ENCODE results near the gene LSAMP.

DNA sequence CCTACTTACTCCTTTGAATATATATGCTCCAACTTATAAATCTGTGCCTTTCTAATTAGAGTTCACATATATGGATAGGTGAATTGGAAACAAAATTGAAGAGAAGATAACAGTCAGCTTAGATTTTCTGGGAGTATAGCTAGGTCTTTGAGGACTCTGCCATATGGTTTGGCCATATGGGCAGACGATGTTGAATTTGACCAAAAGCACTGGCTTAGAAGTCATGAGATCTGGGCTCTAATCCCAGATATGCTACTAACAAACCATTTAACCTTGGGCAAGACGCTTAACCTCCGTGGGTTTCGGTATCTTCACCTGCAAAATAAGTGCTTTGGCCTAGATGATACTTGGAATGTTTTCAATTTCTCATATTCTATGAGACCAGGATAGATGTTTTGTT lies 154.1 kb downstream of the LSAMP start:
- TF ChIP-seq, protein P1, sequence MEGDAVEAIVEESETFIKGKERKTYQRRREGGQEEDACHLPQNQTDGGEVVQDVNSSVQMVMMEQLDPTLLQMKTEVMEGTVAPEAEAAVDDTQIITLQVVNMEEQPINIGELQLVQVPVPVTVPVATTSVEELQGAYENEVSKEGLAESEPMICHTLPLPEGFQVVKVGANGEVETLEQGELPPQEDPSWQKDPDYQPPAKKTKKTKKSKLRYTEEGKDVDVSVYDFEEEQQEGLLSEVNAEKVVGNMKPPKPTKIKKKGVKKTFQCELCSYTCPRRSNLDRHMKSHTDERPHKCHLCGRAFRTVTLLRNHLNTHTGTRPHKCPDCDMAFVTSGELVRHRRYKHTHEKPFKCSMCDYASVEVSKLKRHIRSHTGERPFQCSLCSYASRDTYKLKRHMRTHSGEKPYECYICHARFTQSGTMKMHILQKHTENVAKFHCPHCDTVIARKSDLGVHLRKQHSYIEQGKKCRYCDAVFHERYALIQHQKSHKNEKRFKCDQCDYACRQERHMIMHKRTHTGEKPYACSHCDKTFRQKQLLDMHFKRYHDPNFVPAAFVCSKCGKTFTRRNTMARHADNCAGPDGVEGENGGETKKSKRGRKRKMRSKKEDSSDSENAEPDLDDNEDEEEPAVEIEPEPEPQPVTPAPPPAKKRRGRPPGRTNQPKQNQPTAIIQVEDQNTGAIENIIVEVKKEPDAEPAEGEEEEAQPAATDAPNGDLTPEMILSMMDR (IDR thresholded peaks at IDR 0.05; ENCODE audit: borderline replicate concordance, extremely low read depth, low read length, poor library complexity, severe bottlenecking) = no peak
- no peak for TF ChIP-seq EZH2 (IDR thresholded peaks at IDR 0.05; ENCODE audit: borderline replicate concordance, low read depth, low read length, severe bottlenecking)

Measured in DND-41 (cell line).